Fibroblast of upper back skin (primary cell): Measurements from ENCODE around the gene APOL6.
"Not testable (repeated sequence)": the region's sequence is repeated elsewhere in the genome, so short reads cannot be mapped to it uniquely, and the experiment has no call there.

ENCODE experiments used
- DNase-seq: peaks from one replicate; pipeline ENCODE4 v3.0.0-alpha.2; 2013

The APOL6 gene

GRCh38 chr22:35618427-35619223, 29.6 kb upstream of the APOL6 start:
- no peak for DNase-seq

GRCh38 chr22:35619336-35620094, 28.7 kb upstream of the APOL6 start:
- DNase-seq: no peak

- peak; percentile 44 for DNase-seq
These were observed 27.5 kb upstream of the APOL6 start for GRCh38 chr22:35620624-35621251.

GRCh38 chr22:35621451-35621850, 26.8 kb upstream of the APOL6 start:
- peak; percentile 34 for DNase-seq

GRCh38 chr22:35622191-35622913, 25.9 kb upstream of the APOL6 start:
- DNase-seq: no peak

DNA sequence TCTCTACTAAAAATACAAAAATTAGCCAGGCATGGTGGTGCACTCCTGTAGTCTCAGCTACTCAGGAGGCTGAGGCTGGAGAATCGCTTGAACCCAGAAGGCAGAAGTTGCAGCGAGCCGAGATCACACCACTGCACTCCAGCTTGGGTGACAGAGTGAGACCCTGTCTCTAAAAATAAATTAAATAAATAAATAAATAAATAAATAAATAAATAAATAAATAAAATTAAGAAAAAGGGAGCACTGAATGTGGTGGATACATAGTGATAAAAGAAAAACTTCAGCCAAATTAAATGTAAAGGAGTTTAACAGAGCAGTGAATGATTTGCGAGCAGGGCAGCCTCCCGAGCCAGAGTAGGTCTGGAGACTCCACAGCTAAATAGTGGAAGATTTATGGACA, 24.4 kb upstream of the APOL6 start:
- DNase-seq: not testable (repeated sequence)

DNA sequence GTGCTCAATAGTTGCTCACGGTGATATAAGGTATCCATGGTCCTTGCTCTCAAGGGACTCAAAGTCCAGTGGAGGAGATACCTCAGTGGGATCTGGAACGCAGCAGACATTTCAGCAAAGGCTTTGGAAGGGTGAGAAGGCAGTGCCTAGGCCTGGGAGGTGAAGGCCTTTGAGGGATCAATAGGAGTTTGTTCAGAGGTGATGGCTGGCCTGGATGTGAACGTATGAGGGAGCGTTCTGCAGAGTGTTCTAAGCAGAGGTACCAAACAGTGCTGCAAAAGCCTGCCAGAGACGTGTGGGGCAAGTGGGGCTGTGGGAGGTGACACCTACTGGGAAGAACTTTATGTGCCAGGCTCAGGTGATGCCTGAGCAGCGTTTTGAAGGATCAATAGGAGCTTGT, 23.7 kb upstream of the APOL6 start:
- no peak for DNase-seq

- no peak for DNase-seq
These were observed 22.3 kb upstream of the APOL6 start for GRCh38 chr22:35625763-35626432.

DNA sequence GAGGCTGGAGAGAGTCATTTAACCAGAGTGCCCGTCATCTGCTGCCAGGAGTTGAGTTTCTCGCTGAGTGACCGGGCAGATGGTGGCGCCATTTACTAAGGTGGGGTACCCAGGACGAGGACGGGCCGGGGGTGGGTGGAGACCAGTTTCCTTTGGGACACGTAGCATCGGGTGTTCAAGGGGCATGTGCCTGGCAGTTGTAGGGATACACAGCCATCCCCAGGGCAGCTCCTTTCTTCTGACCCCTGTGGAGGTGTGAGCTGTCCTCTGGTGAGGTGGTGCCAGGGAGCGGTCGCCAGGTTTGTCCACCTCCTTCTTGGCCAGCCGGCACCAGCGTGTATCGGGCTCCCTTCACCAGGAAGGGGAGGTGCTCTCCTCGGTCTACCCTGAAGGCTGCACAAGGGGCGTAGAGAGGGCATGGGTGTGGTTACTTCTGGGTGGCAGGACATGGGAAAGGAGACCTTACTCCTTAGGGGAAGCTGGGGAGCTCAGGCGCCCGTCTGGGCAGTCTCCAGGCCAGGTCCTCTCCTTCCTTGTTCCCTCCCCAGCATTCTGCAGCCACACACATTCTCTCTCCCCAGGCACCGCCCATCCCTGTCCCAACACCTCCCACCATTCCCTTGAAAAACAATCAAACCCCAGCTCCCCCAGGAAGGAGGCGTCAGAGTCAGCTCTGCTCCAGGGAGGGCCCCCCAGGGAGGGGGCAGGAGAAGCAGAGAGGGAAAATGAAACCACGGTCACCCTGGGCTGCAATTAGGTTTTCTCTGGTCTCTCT, 20.8 kb upstream of the APOL6 start:
- peak; percentile 98 for DNase-seq

- DNase-seq: no peak
These were observed 19.5 kb upstream of the APOL6 start for GRCh38 chr22:35628732-35629131.

DNA sequence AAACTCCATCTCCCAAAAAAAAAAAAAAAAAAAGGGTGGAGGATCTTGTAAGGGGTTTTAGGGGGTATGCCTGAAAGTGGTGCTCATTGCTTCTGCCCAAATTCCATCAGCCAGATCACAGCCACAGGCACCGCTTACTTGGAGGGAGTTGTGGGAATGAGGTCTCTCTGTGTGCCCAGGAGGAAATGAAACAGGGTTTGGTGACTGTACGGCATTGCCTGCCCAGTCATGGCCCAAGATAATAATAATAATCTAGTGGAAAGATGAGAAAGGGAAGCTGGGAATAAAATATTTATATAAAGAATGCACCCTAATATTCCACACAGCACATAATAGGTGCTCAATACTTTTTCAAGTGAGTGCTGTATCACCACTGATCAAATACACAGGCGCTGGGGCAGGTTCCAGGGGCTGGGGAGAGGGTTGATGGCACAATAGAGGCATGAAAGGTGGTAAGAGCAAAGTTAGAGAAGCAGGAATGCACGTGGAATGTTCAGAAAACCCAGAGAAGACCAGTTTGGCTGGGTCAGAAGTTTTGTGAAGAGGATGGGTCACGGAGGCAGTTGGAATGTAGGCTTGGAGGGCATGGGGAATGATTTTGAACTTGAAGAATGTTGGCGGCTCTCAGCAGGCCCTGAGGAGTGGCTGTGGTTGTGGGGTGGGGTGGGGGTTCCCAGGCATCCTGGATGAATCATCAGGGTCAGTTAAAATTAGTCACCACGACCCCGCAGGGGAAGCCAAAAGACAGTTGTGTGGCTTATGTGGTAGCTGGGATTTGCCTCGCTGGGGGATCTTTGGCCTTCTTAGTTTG, 18.6 kb upstream of the APOL6 start:
- DNase-seq: peak; percentile 100

- DNase-seq: peak; percentile 80
These were observed 17.9 kb upstream of the APOL6 start for GRCh38 chr22:35630387-35630793.

DNA sequence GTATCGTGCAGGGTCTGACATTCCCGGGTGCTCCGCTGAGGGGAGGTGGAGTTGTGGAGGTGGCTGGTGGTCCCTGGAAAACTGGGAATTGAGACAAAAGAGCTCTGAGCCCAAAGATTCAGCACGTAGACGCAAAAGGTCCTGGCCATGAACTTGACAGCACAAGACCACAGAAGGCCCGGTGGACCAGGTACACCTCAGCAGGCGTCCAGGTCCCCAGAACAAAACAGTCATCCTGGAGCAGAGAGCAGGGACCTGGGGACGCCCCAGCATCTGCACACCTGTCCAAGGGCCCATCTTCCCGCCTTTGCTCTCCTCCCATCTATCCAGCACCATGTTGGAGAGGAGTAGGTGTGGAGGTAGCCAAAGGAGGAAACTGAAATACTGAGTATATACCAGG, 17.4 kb upstream of the APOL6 start:
- no peak for DNase-seq

- no peak for DNase-seq
These were observed 16.6 kb upstream of the APOL6 start for GRCh38 chr22:35631597-35631996.

GRCh38 chr22:35632935-35633334, 15.3 kb upstream of the APOL6 start:
- DNase-seq: no peak

DNA sequence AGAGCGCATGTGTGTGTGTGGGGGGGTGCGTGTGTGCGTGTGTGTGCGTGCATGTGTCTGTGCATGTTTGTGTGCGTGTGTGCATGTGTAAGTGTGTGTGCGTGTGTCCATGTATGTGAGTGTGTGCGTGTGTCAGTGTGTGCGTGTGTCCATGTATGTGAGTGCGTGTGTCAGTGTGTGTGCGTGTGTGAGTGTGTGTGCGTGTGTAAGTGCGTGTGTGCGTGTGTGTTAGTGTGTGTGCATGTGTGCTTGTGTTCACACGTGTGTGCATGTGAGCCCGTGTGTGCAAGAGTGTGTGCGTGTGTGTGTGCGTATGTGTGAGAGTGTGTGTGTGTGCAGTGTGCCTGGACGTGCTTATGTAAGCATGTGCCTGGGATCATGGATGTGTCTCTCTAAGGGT, 14.7 kb upstream of the APOL6 start:
- no peak for DNase-seq

- DNase-seq: no peak
These were observed 14.2 kb upstream of the APOL6 start for GRCh38 chr22:35634015-35634414.

GRCh38 chr22:35634943-35635540, 13.2 kb upstream of the APOL6 start:
- DNase-seq: no peak

GRCh38 chr22:35637254-35637653, 11.0 kb upstream of the APOL6 start:
- no peak for DNase-seq

DNA sequence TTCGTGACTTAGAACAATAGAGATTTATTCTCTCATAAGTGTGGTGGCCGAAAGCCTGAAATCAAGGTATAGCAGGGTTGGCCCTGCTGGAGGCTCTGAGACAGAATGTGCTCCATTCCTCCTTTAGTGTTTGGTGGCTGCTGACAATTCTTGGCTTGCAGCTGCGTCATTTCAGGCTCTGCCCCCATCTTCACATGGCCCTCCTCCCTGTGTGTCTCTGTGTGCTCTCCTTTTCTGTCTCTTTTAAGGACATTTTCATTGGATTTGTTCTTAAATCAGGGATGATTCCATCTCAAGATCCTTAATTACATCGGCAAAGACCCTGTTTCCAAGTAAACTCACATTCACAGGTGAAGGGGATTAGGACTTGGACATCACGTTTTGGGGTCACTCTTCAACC, 10.2 kb upstream of the APOL6 start:
- DNase-seq: no peak
